Glutamatergic neuron (in vitro differentiated cells): Measurements from ENCODE around the gene VSIG2. TPM values are rescaled to one million over a fixed set of nuclear protein-coding genes. Genes with fewer than 3 reads are reported as not detected.
A peak's percentile ranks its signal among the peaks of the same experiment; 100 is the strongest.

ENCODE experiments used
- DNase-seq: peaks from one replicate; pipeline ENCODE4 v3.0.0; 2022
- H3K27ac Mint-ChIP-seq: one replicate; pipeline ENCODE4 v1.8.0; 2020; ENCODE audit warnings: mild to moderate bottlenecking, mixed read lengths, inconsistent platforms; ENCODE audit not compliant: unreplicated experiment
- H3K27me3 Mint-ChIP-seq: one replicate; pipeline ENCODE4 v1.8.0; 2020; ENCODE audit warnings: mild to moderate bottlenecking, moderate library complexity, mixed read lengths, inconsistent platforms; ENCODE audit not compliant: unreplicated experiment
- H3K36me3 Mint-ChIP-seq: one replicate; pipeline ENCODE4 v1.8.0; 2020; ENCODE audit warnings: mild to moderate bottlenecking, mixed read lengths, inconsistent platforms; ENCODE audit not compliant: unreplicated experiment
- H3K4me1 Mint-ChIP-seq: one replicate; pipeline ENCODE4 v1.8.0; 2020; ENCODE audit warnings: mild to moderate bottlenecking, low read depth, mixed read lengths, inconsistent platforms; ENCODE audit not compliant: unreplicated experiment
- H3K4me3 Mint-ChIP-seq: one replicate; pipeline ENCODE4 v1.8.0; 2020; ENCODE audit warnings: mild to moderate bottlenecking, mixed read lengths, inconsistent platforms; ENCODE audit not compliant: unreplicated experiment
- H3K9me3 Mint-ChIP-seq: one replicate; pipeline ENCODE4 v1.8.0; 2020; ENCODE audit warnings: mild to moderate bottlenecking, moderate library complexity, mixed read lengths, inconsistent platforms; ENCODE audit not compliant: unreplicated experiment
- total RNA-seq: library from RNA; stranded (reverse); fragmentation: NEBNext Ultra II Directional; extraction: Animal tissue kit (Norgen Biotek cat#: 25700); gene quantifications from one replicate; pipeline ENCODE4 v1.2.1, GENCODE V29; 2021; ENCODE audit not compliant: unreplicated experiment
- TF ChIP-seq, protein P1 (sequence below): fragments of 200-600 bp; sonication (generic); IDR thresholded peaks from one replicate; pipeline ENCODE4 v1.5.0; 2021; ENCODE audit not compliant: partially characterized antibody, unreplicated experiment

Gene VSIG2
- total RNA-seq, 1 donor from 2014 or later = not detected

DNA sequence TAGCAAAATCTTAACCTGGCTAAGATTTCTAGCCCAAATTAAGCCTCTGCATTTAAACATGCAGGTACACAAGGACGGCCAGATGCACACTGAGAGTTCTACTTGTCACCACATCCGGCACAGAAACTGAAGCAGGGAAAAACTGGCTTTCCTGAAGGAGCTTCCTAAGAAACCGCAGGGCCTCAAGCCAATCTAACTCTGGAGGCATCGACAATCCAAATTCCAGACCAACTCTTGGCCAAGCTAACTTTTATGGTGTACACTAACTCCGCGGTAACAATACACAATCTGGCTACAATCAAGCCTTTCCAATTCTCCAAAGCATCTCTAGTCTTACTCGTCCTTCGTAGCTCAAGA lies 46.9 kb upstream of the VSIG2 start:
- Mint-ChIP-seq H3K4me1 (peaks cover 7% of the 10 kb centered on the region), H3K4me3 (peak overlapping the region; percentile 87), H3K9me3 (no peaks in the 10 kb centered on the region), H3K36me3 (no peaks in the 10 kb centered on the region), H3K27ac (peak overlapping the region; percentile 82), H3K27me3 (peaks cover 3% of the 10 kb centered on the region)
- DNase-seq = no peak
- TF ChIP-seq, protein P1, sequence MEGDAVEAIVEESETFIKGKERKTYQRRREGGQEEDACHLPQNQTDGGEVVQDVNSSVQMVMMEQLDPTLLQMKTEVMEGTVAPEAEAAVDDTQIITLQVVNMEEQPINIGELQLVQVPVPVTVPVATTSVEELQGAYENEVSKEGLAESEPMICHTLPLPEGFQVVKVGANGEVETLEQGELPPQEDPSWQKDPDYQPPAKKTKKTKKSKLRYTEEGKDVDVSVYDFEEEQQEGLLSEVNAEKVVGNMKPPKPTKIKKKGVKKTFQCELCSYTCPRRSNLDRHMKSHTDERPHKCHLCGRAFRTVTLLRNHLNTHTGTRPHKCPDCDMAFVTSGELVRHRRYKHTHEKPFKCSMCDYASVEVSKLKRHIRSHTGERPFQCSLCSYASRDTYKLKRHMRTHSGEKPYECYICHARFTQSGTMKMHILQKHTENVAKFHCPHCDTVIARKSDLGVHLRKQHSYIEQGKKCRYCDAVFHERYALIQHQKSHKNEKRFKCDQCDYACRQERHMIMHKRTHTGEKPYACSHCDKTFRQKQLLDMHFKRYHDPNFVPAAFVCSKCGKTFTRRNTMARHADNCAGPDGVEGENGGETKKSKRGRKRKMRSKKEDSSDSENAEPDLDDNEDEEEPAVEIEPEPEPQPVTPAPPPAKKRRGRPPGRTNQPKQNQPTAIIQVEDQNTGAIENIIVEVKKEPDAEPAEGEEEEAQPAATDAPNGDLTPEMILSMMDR = no peak

DNA sequence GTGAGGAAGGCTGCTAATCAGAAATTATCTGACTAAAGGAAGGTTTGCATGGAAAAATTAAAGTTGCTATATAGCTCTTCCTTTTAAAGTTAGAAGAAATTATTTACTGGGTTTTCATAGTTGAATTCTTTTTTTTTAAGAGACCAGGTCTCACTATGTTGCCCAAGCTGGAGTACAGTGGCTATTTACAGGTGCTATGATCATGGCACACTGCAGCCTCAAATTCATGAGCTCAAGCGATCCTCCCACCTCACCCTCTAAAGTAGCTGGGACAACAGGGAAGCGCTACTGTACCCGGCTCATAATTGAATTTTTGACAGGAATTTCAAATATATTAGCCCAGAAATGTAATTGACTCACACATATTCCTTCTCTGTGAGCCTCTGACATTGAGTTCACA lies 44.3 kb upstream of the VSIG2 start:
- H3K27me3 Mint-ChIP-seq = peaks cover 3% of the 10 kb centered on the region
- no peak overlapping the region for H3K27ac Mint-ChIP-seq
- DNase-seq = no peak
- TF ChIP-seq, protein P1 = no peak
- no peaks in the 10 kb centered on the region for H3K36me3 Mint-ChIP-seq
- no peak overlapping the region for H3K4me3 Mint-ChIP-seq
- H3K9me3 Mint-ChIP-seq = no peaks in the 10 kb centered on the region
- peaks cover 11% of the 10 kb centered on the region for H3K4me1 Mint-ChIP-seq

DNA sequence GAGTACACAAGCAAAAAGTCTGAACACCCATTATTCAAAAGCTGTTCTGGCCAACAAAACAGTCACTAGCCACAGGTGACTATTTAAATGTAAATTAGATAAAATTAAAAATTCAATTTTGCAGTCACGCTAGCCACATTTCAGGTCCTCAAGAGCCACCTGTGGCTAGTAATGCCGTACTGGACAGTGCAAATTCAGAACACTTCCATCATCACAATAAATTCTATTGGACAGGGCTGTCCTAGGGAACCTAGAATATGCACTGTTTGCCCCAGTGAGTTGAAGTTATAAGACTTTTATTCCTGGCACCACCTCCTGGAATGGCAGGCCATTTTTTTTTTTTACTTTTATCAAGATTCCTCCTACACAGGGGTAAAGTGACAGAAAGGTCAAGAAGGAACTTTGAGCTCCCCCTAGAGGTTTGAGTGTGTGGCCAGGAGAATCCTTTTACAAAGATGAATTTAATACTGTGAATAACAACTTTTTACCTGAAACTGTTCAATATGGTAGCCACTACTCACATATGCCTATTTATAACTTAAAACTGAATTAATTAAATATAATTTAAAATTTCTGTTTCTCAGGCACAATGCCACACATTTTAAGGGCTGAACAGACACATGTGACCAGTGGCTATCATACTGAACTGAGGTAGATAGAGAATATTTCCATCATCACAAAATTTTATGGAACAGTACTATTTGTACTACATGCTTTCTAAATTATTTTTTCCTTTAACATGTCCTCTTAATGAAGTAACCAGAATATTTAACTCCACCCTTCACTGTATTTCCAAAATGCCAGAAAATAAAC lies 41.6 kb upstream of the VSIG2 start:
- H3K27me3 Mint-ChIP-seq = no peaks in the 10 kb centered on the region
- DNase-seq = no peak
- H3K4me3 Mint-ChIP-seq = no peak overlapping the region
- H3K36me3 Mint-ChIP-seq = no peaks in the 10 kb centered on the region
- H3K9me3 Mint-ChIP-seq = no peaks in the 10 kb centered on the region
- H3K27ac Mint-ChIP-seq = no peak overlapping the region
- TF ChIP-seq, protein P1 = peak; percentile 64
- H3K4me1 Mint-ChIP-seq = peaks cover 10% of the 10 kb centered on the region

DNA sequence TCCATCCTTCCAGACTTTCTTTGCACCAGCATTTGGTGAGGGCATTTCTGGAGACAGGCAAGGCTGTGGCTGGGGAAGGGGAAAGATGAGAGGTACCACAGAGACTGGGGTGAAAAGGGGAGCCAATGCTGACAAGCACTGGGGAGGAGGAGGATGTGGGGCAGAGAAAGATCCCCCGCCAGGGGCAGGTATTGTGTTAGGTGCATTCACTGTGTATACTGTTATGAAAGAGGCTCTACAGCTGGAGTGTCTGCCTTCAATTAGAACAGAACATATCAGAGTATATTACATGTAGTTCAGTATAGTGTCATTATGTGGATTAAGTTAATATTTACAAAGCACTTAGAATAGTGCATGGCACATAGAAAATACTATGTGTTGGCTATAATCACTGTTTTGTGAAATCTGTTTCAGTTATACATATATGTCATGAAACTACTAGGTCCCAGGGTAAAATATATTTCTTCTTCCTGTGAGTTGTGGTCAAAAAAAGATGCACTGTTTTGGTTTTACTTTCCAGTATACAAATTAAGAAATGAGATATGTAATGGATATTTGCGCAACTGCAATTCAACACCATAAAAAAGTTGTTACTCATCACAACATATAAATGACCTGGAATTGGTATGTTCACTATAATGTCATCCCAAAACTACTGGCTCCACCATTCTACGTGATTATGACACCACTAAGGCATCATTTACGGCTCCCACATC lies 39.7 kb upstream of the VSIG2 start:
- DNase-seq = no peak
- H3K4me3 Mint-ChIP-seq = no peak overlapping the region
- H3K9me3 Mint-ChIP-seq = no peaks in the 10 kb centered on the region
- H3K27ac Mint-ChIP-seq = no peak overlapping the region
- H3K27me3 Mint-ChIP-seq = no peaks in the 10 kb centered on the region
- no peaks in the 10 kb centered on the region for H3K36me3 Mint-ChIP-seq
- peaks cover 4% of the 10 kb centered on the region for H3K4me1 Mint-ChIP-seq
- TF ChIP-seq, protein P1 = no peak

DNA sequence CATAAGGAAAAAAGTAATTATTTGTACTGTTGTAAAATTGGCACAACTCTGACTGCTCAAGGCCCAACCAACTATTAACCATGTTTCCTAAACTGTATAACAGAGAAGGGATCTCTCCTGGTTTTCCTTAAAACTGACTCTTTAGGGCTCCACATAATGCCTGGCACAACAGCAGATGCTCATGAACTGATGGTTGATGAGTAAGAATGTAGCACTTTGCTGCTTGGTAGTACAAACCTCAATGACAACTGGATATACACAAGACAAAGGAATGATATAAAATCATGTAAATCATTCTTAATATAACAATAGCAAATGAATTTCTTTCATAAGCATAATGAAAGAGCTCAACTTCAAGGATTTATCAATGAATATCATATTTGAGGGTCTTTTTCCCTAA lies 36.5 kb upstream of the VSIG2 start:
- Mint-ChIP-seq H3K4me3 (no peak overlapping the region), H3K4me1 (peaks cover 6% of the 10 kb centered on the region), H3K27me3 (no peaks in the 10 kb centered on the region), H3K9me3 (no peaks in the 10 kb centered on the region), H3K27ac (no peak overlapping the region), H3K36me3 (no peaks in the 10 kb centered on the region)
- no peak for DNase-seq
- TF ChIP-seq, protein P1 = no peak
